ENCODE data around the gene CPVL. TPM values are rescaled to one million over a fixed set of nuclear protein-coding genes. Genes with fewer than 3 reads are reported as not detected.

Gene CPVL
- total and polyA plus RNA-seq, 8 donors, result 6.8 to 40.8 (median 11.2) TPM

- Histone ChIP-seq H3K27ac (no peak overlapping the region), H3K4me1 (peaks cover 0 to 11% of the 10 kb centered on the region in 2 donors), H3K36me3 (no peaks in the 10 kb centered on the region), H3K9me3 (no peaks in the 10 kb centered on the region), H3K27me3 (no peaks in the 10 kb centered on the region), H3K4me3 (no peak overlapping the region)
- intact Hi-C loops (cut with DNase I), result no loop called here
- TF ChIP-seq CTCF (IDR thresholded peaks at IDR 0.05), result no peak
- no peak for DNase-seq
- ATAC-seq, result no peak
Measured at GRCh38 chr7:29080803-29081202, 65.5 kb downstream of the CPVL start.

GRCh38 chr7:29078311-29079260 lies 67.8 kb downstream of the CPVL start:
- DNase-seq (no peak), ATAC-seq (no peak)
- Histone ChIP-seq H3K36me3 (no peaks in the 10 kb centered on the region), H3K4me1 (no peaks in the 10 kb centered on the region), H3K9me3 (no peaks in the 10 kb centered on the region), H3K27ac (no peak overlapping the region), H3K27me3 (no peaks in the 10 kb centered on the region), H3K4me3 (no peak overlapping the region)
- intact Hi-C loops (cut with DNase I), result no loop called here
- TF ChIP-seq CTCF (IDR thresholded peaks at IDR 0.05), result no peak

GRCh38 chr7:29077854-29078253 lies 68.5 kb downstream of the CPVL start:
- H3K27me3 ChIP-seq, result no peaks in the 10 kb centered on the region
- intact Hi-C loops (cut with DNase I), result no loop called here
- no peaks in the 10 kb centered on the region for H3K4me1 ChIP-seq
- DNase-seq, result no peak
- H3K9me3 ChIP-seq, result no peaks in the 10 kb centered on the region
- H3K27ac ChIP-seq, result no peak overlapping the region
- no peak for ATAC-seq
- TF ChIP-seq CTCF (IDR thresholded peaks at IDR 0.05), result no peak
- no peaks in the 10 kb centered on the region for H3K36me3 ChIP-seq
- no peak overlapping the region for H3K4me3 ChIP-seq

- no peak overlapping the region for H3K4me3 ChIP-seq
- no peaks in the 10 kb centered on the region for H3K27me3 ChIP-seq
- intact Hi-C loops (cut with DNase I), result no loop called here
- no peak for ATAC-seq
- DNase-seq, result no peak
- TF ChIP-seq CTCF (IDR thresholded peaks at IDR 0.05), result no peak
- no peaks in the 10 kb centered on the region for H3K9me3 ChIP-seq
- no peaks in the 10 kb centered on the region for H3K4me1 ChIP-seq
- H3K27ac ChIP-seq, result no peak overlapping the region
- no peaks in the 10 kb centered on the region for H3K36me3 ChIP-seq
Measured at GRCh38 chr7:29077176-29077575, 69.2 kb downstream of the CPVL start.

GRCh38 chr7:29076631-29077030 lies 69.7 kb downstream of the CPVL start:
- no peaks in the 10 kb centered on the region for H3K9me3 ChIP-seq
- DNase-seq, result no peak
- no peak for ATAC-seq
- intact Hi-C loops (cut with DNase I), result no loop called here
- no peak overlapping the region for H3K4me3 ChIP-seq
- no peaks in the 10 kb centered on the region for H3K27me3 ChIP-seq
- TF ChIP-seq CTCF (IDR thresholded peaks at IDR 0.05), result no peak
- H3K4me1 ChIP-seq, result no peaks in the 10 kb centered on the region
- H3K36me3 ChIP-seq, result no peaks in the 10 kb centered on the region
- no peak overlapping the region for H3K27ac ChIP-seq

All from left lung (tissue), 10 donors.